A549 (cell line): ENCODE results near the gene JAZF1. TPM values are rescaled to one million over a fixed set of nuclear protein-coding genes. Genes with fewer than 3 reads are reported as not detected.

ENCODE experiments used
- ATAC-seq, 2 experiments: fragments of 200-7000 bp in 1 of 2; fragments of >200 bp in 1 of 2; cut with Nextera tagmentation in 1 of 2; cut with Tn5 transposase in 1 of 2; 3 replicates each; pipeline versions ENCODE4 v1.8.0 to v1.9.1; 2018 to 2020; ENCODE audit warnings: mild to moderate bottlenecking in 1 of 2, moderate library complexity in 1 of 2
- CTCF ChIA-PET: fragments of 300-600 bp; sonication (Branson Sonifier 250); formaldehyde crosslinking; extraction: SDS; loops from one replicate; lab custom pipeline; 2021; ENCODE audit warnings: antibody characterized with exemption, inconsistent platforms; lab: Yijun Ruan, JAX
- POLR2A ChIA-PET: fragments of 350-600 bp; formaldehyde crosslinking; extraction: SDS; loops from one replicate; lab custom pipeline; 2021; ENCODE audit warnings: antibody characterized with exemption, inconsistent platforms; lab: Yijun Ruan, JAX
- DNase-seq, 2 experiments: peaks; one replicate each; pipeline versions ENCODE4 v3.0.0 to v3.0.0-alpha.2; 2011 to 2016; ENCODE audit warnings: low read depth in 1 of 2, low spot score in 1 of 2
- FAIRE-seq: peaks from 2 replicates; lab custom pipeline; 2011; peaks lifted over from hg19 to GRCh38; lab: Jason Lieb, UNC
- H3K27ac ChIP-seq, 2 experiments: fragments of >200 bp; sonication (Bioruptor Twin); formaldehyde crosslinking; 3 replicates each; pipeline ENCODE4 v1.5.1; 2016 to 2017
- H3K4me1 ChIP-seq: fragments of >200 bp; sonication (Bioruptor Twin); formaldehyde crosslinking; 3 replicates; pipeline ENCODE4 v1.6.1; 2016
- H3K4me2 ChIP-seq: fragments of >200 bp; sonication (Bioruptor Twin); formaldehyde crosslinking; 3 replicates; pipeline ENCODE4 v1.6.1; 2016
- H3K4me3 ChIP-seq: fragments of >200 bp; sonication (Bioruptor Twin); formaldehyde crosslinking; 3 replicates; pipeline ENCODE4 v1.5.1; 2016
- H3K9me3 ChIP-seq: fragments of >200 bp; sonication (Bioruptor Twin); formaldehyde crosslinking; 3 replicates; pipeline ENCODE4 v1.6.1; 2016
- ATOH8 ChIP-seq: fragments of 250-450 bp; sonication (Bioruptor Pico); IDR thresholded peaks from 2 replicates; pipeline ENCODE4 v1.5.0; 2020; ENCODE audit warnings: low read depth, mild to moderate bottlenecking, moderate library complexity
- BHLHE40 ChIP-seq: IDR thresholded peaks from 2 replicates; pipeline ENCODE4 v1.6.1; 2012; ENCODE audit warnings: low read depth, low read length, inconsistent platforms
- CHD4 ChIP-seq: fragments of 200-600 bp; sonication (generic); IDR thresholded peaks from 2 replicates; pipeline ENCODE4 v1.6.1; 2016; ENCODE audit warnings: antibody characterized with exemption, mild to moderate bottlenecking, borderline replicate concordance
- EHF ChIP-seq: fragments of 250-450 bp; sonication (Bioruptor Pico); IDR thresholded peaks from 2 replicates; pipeline ENCODE4 v1.5.0; 2020; ENCODE audit warnings: mild to moderate bottlenecking
- EHMT2 ChIP-seq: fragments of 200-600 bp; sonication (generic); IDR thresholded peaks from 2 replicates; pipeline ENCODE4 v1.6.1; 2016; ENCODE audit warnings: antibody characterized with exemption, low read depth, mild to moderate bottlenecking, moderate library complexity
- EP300 ChIP-seq, 2 experiments: fragments of >200 bp; sonication (Bioruptor Twin); formaldehyde crosslinking; IDR thresholded peaks; 2 replicates in 1 of 2; 3 replicates in 1 of 2; pipeline ENCODE4 v1.6.1; 2016 to 2017
- FOSB ChIP-seq: fragments of 250-450 bp; sonication (Bioruptor Pico); IDR thresholded peaks from 2 replicates; pipeline ENCODE4 v1.5.0; 2020; ENCODE audit warnings: mild to moderate bottlenecking, moderate library complexity
- FOXS1 ChIP-seq: fragments of 250-450 bp; sonication (Bioruptor Pico); IDR thresholded peaks from 2 replicates; pipeline ENCODE4 v1.5.0; 2020; ENCODE audit warnings: mild to moderate bottlenecking, moderate library complexity
- HDAC2 ChIP-seq: fragments of 200-600 bp; sonication (generic); IDR thresholded peaks from 2 replicates; pipeline ENCODE4 v1.6.1; 2016
- KDM1A ChIP-seq: fragments of 200-600 bp; sonication (generic); IDR thresholded peaks from 2 replicates; pipeline ENCODE4 v1.6.1; 2016; ENCODE audit warnings: low read depth, mild to moderate bottlenecking
- MAFK ChIP-seq: fragments of 450-650 bp; IDR thresholded peaks from 2 replicates; pipeline ENCODE4 v1.6.1; 2014; ENCODE audit not compliant: partially characterized antibody
- NPAS2 ChIP-seq: fragments of 250-450 bp; sonication (Bioruptor Pico); IDR thresholded peaks from 2 replicates; pipeline ENCODE4 v1.8.0; 2022; ENCODE audit warnings: mild to moderate bottlenecking, moderate library complexity, borderline replicate concordance
- NR3C1 ChIP-seq: fragments of >200 bp; sonication (Bioruptor Twin); formaldehyde crosslinking; IDR thresholded peaks from 3 replicates; pipeline ENCODE4 v1.6.1; 2017
- PHF8 ChIP-seq: fragments of 200-600 bp; sonication (generic); IDR thresholded peaks from 2 replicates; pipeline ENCODE4 v1.6.1; 2016; ENCODE audit warnings: low read depth, mild to moderate bottlenecking, antibody characterized with exemption, moderate library complexity, borderline replicate concordance
- POLR2AphosphoS2 ChIP-seq: conservative IDR thresholded peaks from 2 replicates; pipeline ENCODE4 v1.6.1; 2012; ENCODE audit warnings: low read length, improper control_type of control experiment, inconsistent platforms
- REST ChIP-seq: fragments of 200-600 bp; sonication (generic); IDR thresholded peaks from 2 replicates; pipeline ENCODE4 v1.6.1; 2016; ENCODE audit warnings: antibody characterized with exemption, mild to moderate bottlenecking, moderate library complexity
- RFX5 ChIP-seq: fragments of 450-650 bp; IDR thresholded peaks from 2 replicates; pipeline ENCODE4 v1.7.1; 2014; ENCODE audit warnings: antibody characterized with exemption, mild to moderate bottlenecking, moderate library complexity
- SMC3 ChIP-seq: fragments of >200 bp; sonication (Bioruptor Twin); formaldehyde crosslinking; IDR thresholded peaks from 3 replicates; pipeline ENCODE4 v1.6.1; 2018; ENCODE audit warnings: inconsistent platforms
- TP53 ChIP-seq: fragments of 250-450 bp; sonication (Bioruptor Pico); IDR thresholded peaks from 2 replicates; pipeline ENCODE4 v1.5.0; 2021; ENCODE audit warnings: mild to moderate bottlenecking, moderate library complexity
- USF2 ChIP-seq: fragments of 450-650 bp; IDR thresholded peaks from 2 replicates; pipeline ENCODE4 v1.6.1; 2014; ENCODE audit warnings: antibody characterized with exemption
- ZFP36 ChIP-seq: fragments of 450-650 bp; IDR thresholded peaks from 2 replicates; pipeline ENCODE4 v1.6.1; 2014; ENCODE audit warnings: borderline replicate concordance; ENCODE audit not compliant: partially characterized antibody
- WGBS: methylation state at CpG from one replicate; pipeline ENCODE4 v1.1.6; 2017; ENCODE audit errors: missing lambda C conversion rate; 5-methylcytosine and 5-hydroxymethylcytosine counted together
- polyA plus RNA-seq, 4 experiments: library from polyadenylated mRNA; depleted of rRNA in 3 of 4; stranded (reverse); fragments of >200 nt; fragmentation: RNase III in 1 of 4; extraction: RNeasy Plus Mini Kit Qiagen cat#74134 plus additional on column Dnase treatment in 1 of 4; gene quantifications; 2 replicates in 3 of 4; 3 replicates in 1 of 4; pipeline ENCODE4 v1.2.3, GENCODE V29; 2011 to 2017
- TF ChIP-seq, protein P1 (sequence below): fragments of >200 bp; sonication (Bioruptor Twin); formaldehyde crosslinking; IDR thresholded peaks from 3 replicates; pipeline ENCODE4 v1.5.1; 2016
- TF ChIP-seq, protein P2 (sequence below): fragments of 250-450 bp; sonication (Bioruptor Pico); IDR thresholded peaks from 2 replicates; pipeline ENCODE4 v1.5.0; 2021; ENCODE audit warnings: mild to moderate bottlenecking, moderate library complexity, borderline replicate concordance

The JAZF1 gene
- polyA plus RNA-seq, 2 of the 4 experiments (the other 2 are of a cell fraction): 1.9 to 2.8 TPM

DNA sequence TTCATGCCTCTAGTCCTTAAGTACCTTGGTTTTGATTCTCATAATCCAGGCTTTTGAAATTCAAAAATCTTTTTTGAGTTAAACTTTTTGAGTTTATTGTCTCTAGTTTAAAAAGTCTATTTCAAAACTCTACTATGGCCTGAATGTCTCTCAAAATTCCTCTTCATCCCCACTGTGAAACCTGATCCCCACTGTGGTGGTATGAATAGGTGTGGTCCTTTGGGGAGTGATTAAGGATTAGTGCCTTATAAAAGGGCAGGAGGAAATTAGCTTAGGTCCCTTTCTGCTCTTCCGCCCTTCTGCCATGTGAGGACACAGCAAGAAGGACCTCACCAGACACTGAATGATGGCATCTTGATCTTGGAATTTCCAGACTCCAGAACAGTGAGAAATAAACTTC, 44.1 kb upstream of the JAZF1 start:
- ATAC-seq (no peak), DNase-seq (no peak), FAIRE-seq (no peak)
- 68% methylated on average over 1 of the region's 1 CpG for WGBS
- ChIA-PET POLR2A (no interaction called here), CTCF (interaction anchor here (1.4 kb wide), 1 partner anchor 63 kb away, joined by 3 read pairs; no protein-coding TSS in a partner anchor)
- TF ChIP-seq TP53 (CRISPR knock-in tag): no peak
- TF ChIP-seq FOSB: no peak
- TF ChIP-seq SMC3: no peak
- TF ChIP-seq, protein P1, sequence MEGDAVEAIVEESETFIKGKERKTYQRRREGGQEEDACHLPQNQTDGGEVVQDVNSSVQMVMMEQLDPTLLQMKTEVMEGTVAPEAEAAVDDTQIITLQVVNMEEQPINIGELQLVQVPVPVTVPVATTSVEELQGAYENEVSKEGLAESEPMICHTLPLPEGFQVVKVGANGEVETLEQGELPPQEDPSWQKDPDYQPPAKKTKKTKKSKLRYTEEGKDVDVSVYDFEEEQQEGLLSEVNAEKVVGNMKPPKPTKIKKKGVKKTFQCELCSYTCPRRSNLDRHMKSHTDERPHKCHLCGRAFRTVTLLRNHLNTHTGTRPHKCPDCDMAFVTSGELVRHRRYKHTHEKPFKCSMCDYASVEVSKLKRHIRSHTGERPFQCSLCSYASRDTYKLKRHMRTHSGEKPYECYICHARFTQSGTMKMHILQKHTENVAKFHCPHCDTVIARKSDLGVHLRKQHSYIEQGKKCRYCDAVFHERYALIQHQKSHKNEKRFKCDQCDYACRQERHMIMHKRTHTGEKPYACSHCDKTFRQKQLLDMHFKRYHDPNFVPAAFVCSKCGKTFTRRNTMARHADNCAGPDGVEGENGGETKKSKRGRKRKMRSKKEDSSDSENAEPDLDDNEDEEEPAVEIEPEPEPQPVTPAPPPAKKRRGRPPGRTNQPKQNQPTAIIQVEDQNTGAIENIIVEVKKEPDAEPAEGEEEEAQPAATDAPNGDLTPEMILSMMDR: no peak
- TF ChIP-seq USF2: no peak
- no peak for TF ChIP-seq REST
- no peak for TF ChIP-seq CHD4
- TF ChIP-seq EHMT2: no peak
- TF ChIP-seq HDAC2: no peak
- no peak for TF ChIP-seq MAFK
- no peak for TF ChIP-seq PHF8
- TF ChIP-seq KDM1A: no peak
- Histone ChIP-seq H3K4me1 (no peaks in the 10 kb centered on the region), H3K4me2 (no peak overlapping the region), H3K9me3 (0 out of 3 replicates have a peak, but pooled peaks cover 1% of the 10 kb centered on the region), H3K27ac (no peak overlapping the region), H3K4me3 (no peak overlapping the region)

DNA sequence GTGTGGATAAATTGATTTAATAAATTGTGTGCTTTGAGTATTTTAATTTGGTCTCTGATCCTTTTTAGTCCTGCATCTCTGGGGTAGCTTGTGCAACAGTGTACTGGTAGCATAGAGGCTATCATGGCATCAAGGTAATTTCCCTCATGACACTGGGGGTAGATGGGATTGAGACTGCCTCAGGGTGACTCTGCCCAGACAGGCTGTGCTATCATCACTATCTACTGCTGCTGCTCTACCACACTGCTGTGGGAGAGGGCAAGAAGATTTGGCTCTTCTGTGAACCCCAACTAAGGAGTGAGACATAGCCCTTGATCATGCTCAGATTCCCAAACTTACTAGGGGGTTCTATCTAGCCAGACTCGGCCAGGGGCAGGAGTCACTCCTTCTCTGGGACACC, 43.6 kb upstream of the JAZF1 start:
- DNase-seq (no peak), ATAC-seq (no peak), FAIRE-seq (no peak)
- ChIA-PET CTCF (interaction anchor here (1.4 kb wide), 1 partner anchor 63 kb away, joined by 3 read pairs; no protein-coding TSS in a partner anchor), POLR2A (no interaction called here)
- WGBS: 0% methylated on average over 1 of the region's 1 CpG
- Histone ChIP-seq H3K9me3 (0 out of 3 replicates have a peak, but pooled peaks cover 6% of the 10 kb centered on the region), H3K27ac (no peak overlapping the region), H3K4me2 (no peak overlapping the region), H3K4me1 (no peaks in the 10 kb centered on the region), H3K4me3 (no peak overlapping the region)
- TF ChIP-seq, protein P2, sequence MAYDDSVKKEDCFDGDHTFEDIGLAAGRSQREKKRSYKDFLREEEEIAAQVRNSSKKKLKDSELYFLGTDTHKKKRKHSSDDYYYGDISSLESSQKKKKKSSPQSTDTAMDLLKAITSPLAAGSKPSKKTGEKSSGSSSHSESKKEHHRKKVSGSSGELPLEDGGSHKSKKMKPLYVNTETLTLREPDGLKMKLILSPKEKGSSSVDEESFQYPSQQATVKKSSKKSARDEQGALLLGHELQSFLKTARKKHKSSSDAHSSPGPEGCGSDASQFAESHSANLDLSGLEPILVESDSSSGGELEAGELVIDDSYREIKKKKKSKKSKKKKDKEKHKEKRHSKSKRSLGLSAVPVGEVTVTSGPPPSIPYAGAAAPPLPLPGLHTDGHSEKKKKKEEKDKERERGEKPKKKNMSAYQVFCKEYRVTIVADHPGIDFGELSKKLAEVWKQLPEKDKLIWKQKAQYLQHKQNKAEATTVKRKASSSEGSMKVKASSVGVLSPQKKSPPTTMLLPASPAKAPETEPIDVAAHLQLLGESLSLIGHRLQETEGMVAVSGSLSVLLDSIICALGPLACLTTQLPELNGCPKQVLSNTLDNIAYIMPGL (CRISPR knock-in tag): no peak
- no peak for TF ChIP-seq NR3C1
- TF ChIP-seq EP300 (IDR thresholded peaks at IDR 0.05): no peak
- no peak for TF ChIP-seq HDAC2
- no peak for TF ChIP-seq ZFP36
- TF ChIP-seq REST: no peak
- TF ChIP-seq ATOH8: no peak
- no peak for TF ChIP-seq POLR2AphosphoS2
- no peak for TF ChIP-seq NPAS2
- TF ChIP-seq SMC3: no peak
- TF ChIP-seq EHF: no peak
- TF ChIP-seq FOXS1 (CRISPR knock-in tag): no peak
- TF ChIP-seq BHLHE40: no peak
- TF ChIP-seq RFX5: no peak
